Naive thymus-derived CD4-positive, alpha-beta T cell (primary cell): Measurements from ENCODE around the gene SLFN13. TPM values are rescaled to one million over a fixed set of nuclear protein-coding genes. Genes with fewer than 3 reads are reported as not detected.
"Not testable (repeated sequence)": the region's sequence is repeated elsewhere in the genome, so short reads cannot be mapped to it uniquely, and the experiment has no call there.

Source experiments
- ATAC-seq: fragments of 150-1000 bp; cut with Tn5 transposase; 2 replicates; pipeline ENCODE4 v1.10.0; 2021; ENCODE audit warnings: mild to moderate bottlenecking, moderate library complexity
- CTCF ChIA-PET: fragments of 350-600 bp; sonication (Branson Sonifier 250); formaldehyde crosslinking; loops from one replicate; lab custom pipeline; 2021; ENCODE audit warnings: antibody characterized with exemption; lab: Charles Lee
- POLR2A ChIA-PET: fragments of 350-600 bp; sonication (Branson Sonifier 250); formaldehyde crosslinking; loops from one replicate; lab custom pipeline; 2021; ENCODE audit warnings: antibody characterized with exemption, inconsistent platforms; lab: Charles Lee
- DNase-seq, 9 donors: peaks; one replicate each; pipeline versions ENCODE4 v3.0.0 to v3.0.0-alpha.2; 2020 to 2022; ENCODE audit warnings: mixed read lengths in 1 of 9
- H3K27ac ChIP-seq: one replicate; pipeline ENCODE4 v1.7.0; 2013; ENCODE audit warnings: mild to moderate bottlenecking, low read depth, low read length, moderate library complexity
- H3K27me3 ChIP-seq, 2 donors: one replicate each; pipeline ENCODE4 v1.7.0; 2013; ENCODE audit warnings: low read length in 2 of 2, mild to moderate bottlenecking in 2 of 2, moderate library complexity in 2 of 2; ENCODE audit not compliant: control insufficient read depth in 2 of 2, insufficient read depth in 2 of 2
- H3K36me3 ChIP-seq, 3 experiments: 1 replicate in 2 of 3; 2 replicates in 1 of 3; pipeline ENCODE4 v1.7.0; 2013; ENCODE audit warnings: low read length in 3 of 3, mild to moderate bottlenecking in 3 of 3, moderate library complexity in 1 of 3; ENCODE audit not compliant: insufficient read depth in 3 of 3, control insufficient read depth in 2 of 3
- H3K4me1 ChIP-seq, 2 donors: one replicate each; pipeline ENCODE4 v1.7.0; 2013; ENCODE audit warnings: low read length in 2 of 2, mild to moderate bottlenecking in 2 of 2, moderate library complexity in 1 of 2; ENCODE audit not compliant: control insufficient read depth in 2 of 2, insufficient read depth in 2 of 2
- H3K4me3 ChIP-seq: 2 replicates; pipeline ENCODE4 v1.7.0; 2013; ENCODE audit warnings: mild to moderate bottlenecking, low read length
- H3K9me3 ChIP-seq, 3 experiments: 1 replicate in 2 of 3; 2 replicates in 1 of 3; pipeline ENCODE4 v1.7.0; 2013; ENCODE audit warnings: low read length in 3 of 3; ENCODE audit not compliant: control insufficient read depth in 2 of 3
- H3K27ac Mint-ChIP-seq, 9 donors: one replicate each; pipeline ENCODE4 v1.8.0; 2020 to 2022; ENCODE audit warnings: mixed read lengths in 9 of 9, mild to moderate bottlenecking in 8 of 9, moderate library complexity in 5 of 9, inconsistent platforms in 2 of 9
- H3K27me3 Mint-ChIP-seq, 5 donors: one replicate each; pipeline ENCODE4 v1.8.0; 2021 to 2022; ENCODE audit warnings: mixed read lengths in 5 of 5, mild to moderate bottlenecking in 1 of 5
- H3K36me3 Mint-ChIP-seq, 5 donors: one replicate each; pipeline ENCODE4 v1.8.0; 2020 to 2022; ENCODE audit warnings: mixed read lengths in 5 of 5, mild to moderate bottlenecking in 3 of 5, inconsistent platforms in 1 of 5
- H3K4me1 Mint-ChIP-seq, 7 donors: one replicate each; pipeline ENCODE4 v1.8.0; 2020 to 2022; ENCODE audit warnings: mixed read lengths in 7 of 7, mild to moderate bottlenecking in 3 of 7, inconsistent platforms in 1 of 7
- H3K4me3 Mint-ChIP-seq, 10 donors: one replicate each; pipeline ENCODE4 v1.8.0; 2020 to 2022; ENCODE audit warnings: mild to moderate bottlenecking in 10 of 10, mixed read lengths in 10 of 10, moderate library complexity in 6 of 10, inconsistent platforms in 2 of 10
- H3K9me3 Mint-ChIP-seq, 11 donors: one replicate each; pipeline ENCODE4 v1.8.0; 2020 to 2022; ENCODE audit warnings: mixed read lengths in 11 of 11, mild to moderate bottlenecking in 4 of 11, inconsistent platforms in 1 of 11, moderate library complexity in 1 of 11
- intact Hi-C, 2 donors: fragments of 100-400 bp; cut with micrococcal nuclease; formaldehyde crosslinking; loops; one replicate each; pipeline ENCODE4 v1.15.1; 2023
- polyA plus RNA-seq, 2 donors: library from polyadenylated mRNA; unstranded; fragments of 300-500 nt; fragmentation: Illumina TruSeq; gene quantifications; one replicate each; pipeline ENCODE4 v1.2.3, GENCODE V29; 2021
- total RNA-seq, 6 experiments: library from RNA in 5 of 6; stranded (reverse) in 5 of 6; gene quantifications; 1 replicate in 5 of 6; 2 replicates in 1 of 6; pipeline ENCODE4 v1.2.3 and lab custom pipeline; 2021 to 2026

SLFN13 gene
- total and polyA plus RNA-seq, 7 experiments from 2014 or later, result 3.6 to 64.7 (median 15.0) TPM

- H3K36me3 Mint-ChIP-seq, result peaks cover 8 to 71% (median 60%) of the 10 kb centered on the region in 5 donors
- POLR2A ChIA-PET, result interaction anchor here (0.9 kb wide), 1 partner anchor 72 kb away, joined by 3 read pairs; no protein-coding TSS in a partner anchor
- H3K27me3 Mint-ChIP-seq, result no peaks in the 10 kb centered on the region
- CTCF ChIA-PET, result no interaction called here
- no peaks in the 10 kb centered on the region for H3K9me3 ChIP-seq
- no peak overlapping the region for H3K27ac Mint-ChIP-seq
- no peaks in the 10 kb centered on the region for H3K36me3 ChIP-seq
- DNase-seq (no peak), ATAC-seq (no peak)
- peaks cover 0 to 22% (median 3%) of the 10 kb centered on the region in 11 donors for H3K9me3 Mint-ChIP-seq
- H3K4me1 Mint-ChIP-seq, result peaks cover 0 to 7% (median 4%) of the 10 kb centered on the region in 7 donors
- no peak overlapping the region for H3K27ac ChIP-seq
- no peaks in the 10 kb centered on the region for H3K27me3 ChIP-seq
- no peak overlapping the region for H3K4me3 Mint-ChIP-seq
- H3K4me1 ChIP-seq, result no peaks in the 10 kb centered on the region
- no peak overlapping the region for H3K4me3 ChIP-seq
- intact Hi-C loops, result no loop called here
Observed at GRCh38 chr17:35414247-35414646, 34.3 kb downstream of the SLFN13 start.

GRCh38 chr17:35407531-35407930, 41.0 kb downstream of the SLFN13 start:
- Histone ChIP-seq H3K9me3 (no peaks in the 10 kb centered on the region), H3K4me3 (no peak overlapping the region), H3K27ac (no peak overlapping the region), H3K36me3 (no peaks in the 10 kb centered on the region), H3K27me3 (no peaks in the 10 kb centered on the region), H3K4me1 (peaks cover 3 to 6% of the 10 kb centered on the region in 2 donors)
- Mint-ChIP-seq H3K27me3 (no peaks in the 10 kb centered on the region), H3K27ac (no peak overlapping the region), H3K4me1 (peaks cover 0 to 6% (median 0%) of the 10 kb centered on the region in 7 donors), H3K36me3 (peaks cover 8 to 49% (median 39%) of the 10 kb centered on the region in 5 donors), H3K9me3 (peaks cover 0 to 1% (median 0%) of the 10 kb centered on the region in 11 donors), H3K4me3 (no peak overlapping the region)
- ATAC-seq (no peak), DNase-seq (no peak)
- intact Hi-C loops, result no loop called here
- ChIA-PET CTCF (no interaction called here), POLR2A (interaction anchor here (1.0 kb wide), 1 partner anchor 60 kb away, joined by 4 read pairs; no protein-coding TSS in a partner anchor)

GRCh38 chr17:35406568-35406967, 42.0 kb downstream of the SLFN13 start:
- Mint-ChIP-seq H3K27ac (no peak overlapping the region), H3K9me3 (peaks cover 0 to 1% (median 0%) of the 10 kb centered on the region in 11 donors), H3K36me3 (peaks cover 8 to 49% (median 32%) of the 10 kb centered on the region in 5 donors), H3K27me3 (no peaks in the 10 kb centered on the region), H3K4me3 (no peak overlapping the region), H3K4me1 (peaks cover 0 to 10% (median 0%) of the 10 kb centered on the region in 7 donors)
- Histone ChIP-seq H3K4me3 (no peak overlapping the region), H3K27me3 (no peaks in the 10 kb centered on the region), H3K27ac (no peak overlapping the region), H3K4me1 (peaks cover 3 to 6% of the 10 kb centered on the region in 2 donors), H3K9me3 (no peaks in the 10 kb centered on the region), H3K36me3 (no peaks in the 10 kb centered on the region)
- ChIA-PET CTCF (no interaction called here), POLR2A (interaction anchor here (1.3 kb wide), 1 partner anchor 27 kb away, joined by 4 read pairs; no protein-coding TSS in a partner anchor)
- intact Hi-C loops, result no loop called here
- DNase-seq, result no peak
- ATAC-seq, result no peak

- intact Hi-C loops, result no loop called here
- H3K27ac Mint-ChIP-seq, result no peak overlapping the region
- no peak overlapping the region for H3K4me3 Mint-ChIP-seq
- POLR2A ChIA-PET, result no interaction called here
- Histone ChIP-seq H3K9me3 (no peaks in the 10 kb centered on the region), H3K4me3 (no peak overlapping the region), H3K27ac (no peak overlapping the region), H3K4me1 (peaks cover 3 to 6% of the 10 kb centered on the region in 2 donors), H3K27me3 (no peaks in the 10 kb centered on the region), H3K36me3 (no peaks in the 10 kb centered on the region)
- no peak for DNase-seq
- no peaks in the 10 kb centered on the region for H3K27me3 Mint-ChIP-seq
- H3K9me3 Mint-ChIP-seq, result peaks cover 0 to 5% (median 0%) of the 10 kb centered on the region in 11 donors
- peaks cover 0 to 12% (median 0%) of the 10 kb centered on the region in 7 donors for H3K4me1 Mint-ChIP-seq
- CTCF ChIA-PET, result interaction anchor here (0.7 kb wide), 1 partner anchor 309 kb away, joined by 4 read pairs; no protein-coding TSS in a partner anchor
- peaks cover 0 to 37% (median 16%) of the 10 kb centered on the region in 5 donors for H3K36me3 Mint-ChIP-seq
- ATAC-seq, result no peak
Observed at GRCh38 chr17:35404360-35404759, 44.2 kb downstream of the SLFN13 start.

- ATAC-seq, intact Hi-C loops: not testable (repeated sequence)
- H3K4me1 Mint-ChIP-seq, result peaks cover 0 to 12% (median 4%) of the 10 kb centered on the region in 7 donors
Observed at GRCh38 chr17:35393783-35394182, 54.8 kb downstream of the SLFN13 start.

GRCh38 chr17:35390663-35391062, 57.9 kb downstream of the SLFN13 start:
- no peaks in the 10 kb centered on the region for H3K27me3 ChIP-seq
- no peaks in the 10 kb centered on the region for H3K36me3 ChIP-seq
- no peaks in the 10 kb centered on the region for H3K4me1 ChIP-seq
- no peak overlapping the region for H3K4me3 ChIP-seq
- Mint-ChIP-seq H3K4me3 (no peak overlapping the region), H3K27ac (no peak overlapping the region), H3K9me3 (peaks cover 0 to 20% (median 0%) of the 10 kb centered on the region in 11 donors), H3K4me1 (peaks cover 0 to 13% (median 4%) of the 10 kb centered on the region in 7 donors), H3K36me3 (peaks cover 0 to 24% (median 3%) of the 10 kb centered on the region in 5 donors), H3K27me3 (peaks cover 0 to 18% (median 0%) of the 10 kb centered on the region in 5 donors)
- H3K9me3 ChIP-seq, result no peaks in the 10 kb centered on the region
- CTCF ChIA-PET, result interaction anchor here (0.6 kb wide), 1 partner anchor 58 kb away, joined by 3 read pairs; the partner anchor contains the start of gene SLFN13
- DNase-seq (no peak), ATAC-seq (peak; percentile 44)
- intact Hi-C loops, result no loop called here
- H3K27ac ChIP-seq, result no peak overlapping the region
- POLR2A ChIA-PET, result no interaction called here

More at GRCh38 chr17:35393783-35394182, 54.8 kb downstream of the SLFN13 start:
- Mint-ChIP-seq H3K9me3 (peaks cover 0 to 11% (median 0%) of the 10 kb centered on the region in 11 donors), H3K36me3 (peaks cover 0 to 13% (median 3%) of the 10 kb centered on the region in 5 donors), H3K4me3 (peak overlapping the region in 1 of 10 donors; percentile 5)
- H3K9me3 ChIP-seq, DNase-seq, H3K4me3 ChIP-seq, POLR2A ChIA-PET, H3K27me3 Mint-ChIP-seq, H3K27me3 ChIP-seq, H3K27ac Mint-ChIP-seq, H3K4me1 ChIP-seq, H3K27ac ChIP-seq, H3K36me3 ChIP-seq: not testable (repeated sequence)
- CTCF ChIA-PET, result interaction anchor here (1.2 kb wide), 1 partner anchor 18 kb away, joined by 3 read pairs; no protein-coding TSS in a partner anchor
